ENCODE measurements around the gene NEDD8.

Gene NEDD8

DNA sequence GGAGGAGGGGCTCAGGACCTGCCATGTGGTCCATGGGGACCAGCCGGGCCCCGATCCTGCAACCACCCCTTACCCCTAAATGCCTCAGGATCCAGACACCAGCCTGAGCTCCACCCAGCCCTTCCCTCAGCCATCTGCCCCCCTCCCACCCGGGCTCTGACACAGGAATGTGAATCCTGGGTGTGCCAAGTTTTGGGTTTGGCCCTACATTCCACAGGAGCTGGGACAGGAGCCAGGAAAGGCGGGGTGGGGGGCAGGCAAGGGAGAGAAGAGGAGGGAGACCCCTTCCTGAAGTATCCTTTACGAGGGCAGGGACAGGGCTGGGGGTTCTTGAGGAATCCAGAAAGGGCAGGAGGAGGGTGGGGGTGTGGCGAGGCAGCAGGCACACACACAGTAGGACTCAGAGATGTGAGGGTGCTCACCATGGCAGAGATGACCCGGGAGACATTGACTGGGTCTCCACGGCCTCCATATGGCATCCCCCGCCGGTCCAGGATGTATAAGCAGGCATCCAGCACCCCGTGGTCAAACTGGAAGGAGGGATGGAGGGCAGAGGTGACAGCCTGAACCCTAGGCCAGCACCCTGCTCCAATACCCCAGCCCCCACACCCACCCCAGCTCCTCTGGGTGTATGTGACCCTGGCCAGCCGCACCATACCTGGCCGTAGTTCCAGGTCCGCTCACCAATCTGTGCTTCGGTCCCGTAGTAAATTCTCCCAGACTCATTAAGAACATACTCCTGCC lies 27.3 kb upstream of the NEDD8 start:
- H3K4me3 ChIP-seq (ENCODE audit: low read depth, low read length), result no peak overlapping the region
- DNase-seq (ENCODE audit: low read depth), result no peak
- TF ChIP-seq, protein P1, sequence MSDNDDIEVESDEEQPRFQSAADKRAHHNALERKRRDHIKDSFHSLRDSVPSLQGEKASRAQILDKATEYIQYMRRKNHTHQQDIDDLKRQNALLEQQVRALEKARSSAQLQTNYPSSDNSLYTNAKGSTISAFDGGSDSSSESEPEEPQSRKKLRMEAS (IDR thresholded peaks at IDR 0.05; ENCODE audit: low read depth, low read length), result no peak
- no peak for TF ChIP-seq POLR2A (IDR thresholded peaks at IDR 0.05; ENCODE audit: extremely low read depth, insufficient read length)
- TF ChIP-seq, protein P2, sequence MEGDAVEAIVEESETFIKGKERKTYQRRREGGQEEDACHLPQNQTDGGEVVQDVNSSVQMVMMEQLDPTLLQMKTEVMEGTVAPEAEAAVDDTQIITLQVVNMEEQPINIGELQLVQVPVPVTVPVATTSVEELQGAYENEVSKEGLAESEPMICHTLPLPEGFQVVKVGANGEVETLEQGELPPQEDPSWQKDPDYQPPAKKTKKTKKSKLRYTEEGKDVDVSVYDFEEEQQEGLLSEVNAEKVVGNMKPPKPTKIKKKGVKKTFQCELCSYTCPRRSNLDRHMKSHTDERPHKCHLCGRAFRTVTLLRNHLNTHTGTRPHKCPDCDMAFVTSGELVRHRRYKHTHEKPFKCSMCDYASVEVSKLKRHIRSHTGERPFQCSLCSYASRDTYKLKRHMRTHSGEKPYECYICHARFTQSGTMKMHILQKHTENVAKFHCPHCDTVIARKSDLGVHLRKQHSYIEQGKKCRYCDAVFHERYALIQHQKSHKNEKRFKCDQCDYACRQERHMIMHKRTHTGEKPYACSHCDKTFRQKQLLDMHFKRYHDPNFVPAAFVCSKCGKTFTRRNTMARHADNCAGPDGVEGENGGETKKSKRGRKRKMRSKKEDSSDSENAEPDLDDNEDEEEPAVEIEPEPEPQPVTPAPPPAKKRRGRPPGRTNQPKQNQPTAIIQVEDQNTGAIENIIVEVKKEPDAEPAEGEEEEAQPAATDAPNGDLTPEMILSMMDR (IDR thresholded peaks at IDR 0.05; ENCODE audit: low read depth, low read length), result no peak
- TF ChIP-seq MYC (IDR thresholded peaks at IDR 0.05; ENCODE audit: low read depth, low read length), result no peak

- no peak for DNase-seq (ENCODE audit: low read depth)
- H3K4me3 ChIP-seq (ENCODE audit: low read depth, low read length), result no peak overlapping the region
- no peak for TF ChIP-seq MYC (IDR thresholded peaks at IDR 0.05; ENCODE audit: low read depth, low read length)
- TF ChIP-seq, protein P2 (IDR thresholded peaks at IDR 0.05; ENCODE audit: low read depth, low read length), result no peak
- no peak for TF ChIP-seq POLR2A (IDR thresholded peaks at IDR 0.05; ENCODE audit: extremely low read depth, insufficient read length)
- TF ChIP-seq, protein P1 (IDR thresholded peaks at IDR 0.05; ENCODE audit: low read depth, low read length), result no peak
Measured at GRCh38 chr14:24258548-24259265, 26.5 kb upstream of the NEDD8 start.

DNA sequence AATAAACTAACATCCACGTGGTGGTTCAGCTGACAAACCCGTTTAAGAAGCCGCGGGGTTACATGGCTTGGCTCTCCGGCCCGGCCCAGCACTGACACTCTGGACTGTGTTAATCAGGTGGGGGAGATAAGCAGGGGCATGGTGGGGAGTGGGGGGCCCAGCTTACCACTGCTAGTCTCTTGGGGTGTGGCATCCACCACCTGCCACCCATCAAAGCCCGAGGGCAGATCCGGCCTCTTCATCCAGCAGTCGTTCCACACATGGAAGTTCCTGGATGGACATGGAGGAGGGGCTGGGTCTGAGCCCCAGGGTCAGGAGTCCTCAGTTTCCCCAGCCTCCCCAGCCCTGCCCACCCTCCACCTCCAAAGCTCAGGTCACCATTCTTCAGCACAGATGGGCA lies 26.0 kb upstream of the NEDD8 start:
- no peak for TF ChIP-seq POLR2A (IDR thresholded peaks at IDR 0.05; ENCODE audit: extremely low read depth, insufficient read length)
- TF ChIP-seq, protein P2 (IDR thresholded peaks at IDR 0.05; ENCODE audit: low read depth, low read length), result no peak
- no peak for TF ChIP-seq MYC (IDR thresholded peaks at IDR 0.05; ENCODE audit: low read depth, low read length)
- TF ChIP-seq, protein P1 (IDR thresholded peaks at IDR 0.05; ENCODE audit: low read depth, low read length), result no peak
- H3K4me3 ChIP-seq (ENCODE audit: low read depth, low read length), result no peak overlapping the region

DNA sequence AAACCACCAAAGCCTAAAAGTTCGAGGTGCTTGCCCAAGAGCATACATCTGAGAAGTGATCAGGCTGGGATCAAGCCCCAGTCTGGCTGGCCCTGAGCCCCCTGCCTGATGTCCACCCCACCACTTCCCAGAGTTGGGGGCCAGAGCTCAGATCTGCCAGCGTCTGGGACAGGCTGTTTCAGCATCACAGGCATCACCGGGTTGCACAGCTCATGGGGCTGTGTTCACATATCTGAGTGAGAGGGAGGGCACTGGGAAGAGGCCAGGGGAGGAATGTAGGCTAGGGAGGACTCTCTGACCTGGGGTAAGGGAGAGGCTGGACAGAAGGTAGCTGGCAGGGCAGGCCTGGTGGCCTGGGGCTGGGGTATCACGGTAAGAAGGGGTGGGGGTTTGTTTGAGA lies 24.8 kb upstream of the NEDD8 start:
- no peak for DNase-seq (ENCODE audit: low read depth)
- H3K4me3 ChIP-seq (ENCODE audit: low read depth, low read length), result no peak overlapping the region
- TF ChIP-seq, protein P1 (IDR thresholded peaks at IDR 0.05; ENCODE audit: low read depth, low read length), result no peak
- TF ChIP-seq, protein P2 (IDR thresholded peaks at IDR 0.05; ENCODE audit: low read depth, low read length), result no peak
- TF ChIP-seq MYC (IDR thresholded peaks at IDR 0.05; ENCODE audit: low read depth, low read length), result no peak
- no peak for TF ChIP-seq POLR2A (IDR thresholded peaks at IDR 0.05; ENCODE audit: extremely low read depth, insufficient read length)

More for the DNA sequence above, 26.0 kb upstream of the NEDD8 start:
- no peak for DNase-seq (ENCODE audit: low read depth)

- no peak for DNase-seq (ENCODE audit: low read depth)
- H3K4me3 ChIP-seq (ENCODE audit: low read depth, low read length), result no peak overlapping the region
- no peak for TF ChIP-seq MYC (IDR thresholded peaks at IDR 0.05; ENCODE audit: low read depth, low read length)
- TF ChIP-seq, protein P2 (IDR thresholded peaks at IDR 0.05; ENCODE audit: low read depth, low read length), result no peak
- TF ChIP-seq, protein P1 (IDR thresholded peaks at IDR 0.05; ENCODE audit: low read depth, low read length), result no peak
- TF ChIP-seq POLR2A (IDR thresholded peaks at IDR 0.05; ENCODE audit: extremely low read depth, insufficient read length), result no peak
Measured at GRCh38 chr14:24255931-24256711, 24.0 kb upstream of the NEDD8 start.

All from NB4 (cell line).